Transverse colon (tissue), 4 donors: ENCODE measurements around the gene TPRG1L. TPM values are rescaled to one million over a fixed set of nuclear protein-coding genes. Genes with fewer than 3 reads are reported as not detected.

Source experiments
- DNase-seq: peaks from one replicate; pipeline ENCODE4 v3.0.0-alpha.2; 2019
- H3K27ac ChIP-seq, 4 donors: fragments of 200-600 bp; sonication (generic); 2 replicates each; pipeline ENCODE4 v1.5.1; 2016 to 2018; ENCODE audit warnings: inconsistent platforms in 4 of 4
- H3K27me3 ChIP-seq: fragments of 200-600 bp; sonication (generic); 2 replicates; pipeline ENCODE4 v1.5.1; 2017; ENCODE audit warnings: inconsistent platforms
- H3K36me3 ChIP-seq, 4 donors: fragments of 200-600 bp; sonication (generic); 2 replicates each; pipeline ENCODE4 v1.5.1; 2017 to 2019; ENCODE audit warnings: inconsistent platforms in 4 of 4
- H3K4me1 ChIP-seq, 4 donors: fragments of 200-600 bp; sonication (generic); 2 replicates each; pipeline ENCODE4 v1.5.1; 2017 to 2020; ENCODE audit warnings: inconsistent platforms in 4 of 4
- H3K4me3 ChIP-seq, 4 donors: fragments of 200-600 bp; sonication (generic); 1 replicate in 1 of 4; 2 replicates in 3 of 4; pipeline versions ENCODE4 v1.5.1 to v1.6.1; 2017 to 2019; ENCODE audit warnings: inconsistent platforms in 4 of 4
- H3K9me3 ChIP-seq, 2 donors: fragments of 200-600 bp; sonication (generic); 2 replicates each; pipeline ENCODE4 v1.5.1; 2017 to 2019; ENCODE audit warnings: inconsistent platforms in 2 of 2
- CTCF ChIP-seq, 5 experiments: fragments of 200-600 bp in 3 of 5; fragments of 450-650 bp in 2 of 5; sonication (generic) in 3 of 5; IDR thresholded peaks; 1 replicate in 2 of 5; 2 replicates in 3 of 5; pipeline ENCODE4 v1.5.1; 2016 to 2017; ENCODE audit warnings: antibody characterized with exemption in 5 of 5, inconsistent platforms in 3 of 5, mild to moderate bottlenecking in 2 of 5, moderate library complexity in 1 of 5
- EP300 ChIP-seq: sonication (generic); formaldehyde crosslinking; IDR thresholded peaks from one replicate; pipeline ENCODE4 v1.6.1; 2017; ENCODE audit warnings: antibody characterized with exemption, low read depth
- POLR2A ChIP-seq: fragments of 450-650 bp; IDR thresholded peaks from one replicate; pipeline ENCODE4 v1.6.1; 2016; ENCODE audit warnings: antibody characterized with exemption, mild to moderate bottlenecking, moderate library complexity
- POLR2AphosphoS5 ChIP-seq, 3 donors: sonication (generic); formaldehyde crosslinking; IDR thresholded peaks; one replicate each; pipeline ENCODE4 v1.6.1; 2016; ENCODE audit warnings: antibody characterized with exemption in 3 of 3
- WGBS, 2 donors: methylation state at CpG; one replicate each; pipeline ENCODE4 v1.1.5; 2018; ENCODE audit warnings: low coverage in 1 of 2; 5-methylcytosine and 5-hydroxymethylcytosine counted together
- in situ Hi-C, 4 donors: fragments of 200-750 bp; cut with MboI; loops; one replicate each; pipeline versions ENCODE4 v1.15.0 to v1.15.1; 2017; ENCODE audit warnings: low sequenced_read_pairs in 3 of 4, low pct_ligation_motif_present in 1 of 4, low pct_unique_long_range_greater_than_20kb in 1 of 4
- intact Hi-C: fragments of 100-400 bp; cut with DNase I; formaldehyde crosslinking; loops from one replicate; pipeline ENCODE4 v1.15.1; 2023; ENCODE audit warnings: low total_unique reads
- total RNA-seq, 4 donors: library from RNA; depleted of rRNA; stranded (reverse); fragments of >200 nt; gene quantifications; one replicate each; pipeline ENCODE4 v1.1.0, GENCODE V29; 2016

Gene TPRG1L
- total RNA-seq, 4 donors from 2014 or later, result 24.5 to 86.8 (median 56.0) TPM

DNA sequence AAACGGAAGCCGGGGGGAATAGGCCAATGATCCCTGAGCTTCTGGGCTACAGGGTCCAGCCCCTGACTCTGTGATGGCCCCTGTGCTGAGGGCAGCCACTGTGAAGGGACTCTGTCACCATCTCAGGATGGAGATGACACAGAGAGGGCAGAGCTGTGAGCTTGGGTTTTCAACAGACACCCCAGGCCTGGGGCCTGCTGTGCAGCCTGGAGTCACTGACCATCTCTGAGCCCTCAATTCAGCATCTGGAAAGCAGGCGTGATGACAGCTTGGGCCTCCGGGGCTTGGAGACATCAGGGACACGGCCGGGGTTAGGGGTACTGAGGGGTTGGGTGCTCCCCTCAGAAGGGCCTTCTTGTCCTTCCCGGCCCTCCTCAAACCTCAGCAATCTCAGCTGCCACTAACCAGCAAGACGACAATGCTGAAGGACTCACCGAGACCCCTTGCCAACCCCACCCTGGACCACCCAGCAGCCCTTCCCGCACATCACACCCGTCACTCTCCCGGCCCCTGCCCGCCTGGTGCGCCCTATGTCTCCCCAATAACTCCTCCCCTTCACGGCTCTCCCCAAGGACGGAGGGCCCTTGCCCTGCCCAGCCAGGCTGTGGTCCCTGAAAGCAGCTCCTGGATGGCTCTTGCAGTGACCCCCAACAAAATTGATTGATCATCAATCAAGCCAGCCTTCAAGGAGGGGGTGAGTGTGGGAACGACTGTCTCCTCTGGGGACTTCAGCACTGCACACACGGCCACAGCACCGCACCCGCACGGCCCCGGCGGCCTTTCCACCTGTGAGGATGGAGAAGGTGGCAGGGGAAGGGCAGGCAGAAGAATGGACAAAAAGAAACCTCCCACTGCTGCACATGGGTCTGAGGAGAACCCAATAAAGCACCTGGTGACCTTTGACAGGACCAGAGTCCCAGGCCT lies 17.8 kb upstream of the TPRG1L start:
- no peak for DNase-seq
- in situ Hi-C loops, result no loop called here
- no peak overlapping the region for H3K4me3 ChIP-seq
- H3K4me1 ChIP-seq, result peaks cover 11 to 19% (median 15%) of the 10 kb centered on the region in 4 donors
- intact Hi-C loops, result no loop called here
- no peak overlapping the region for H3K27ac ChIP-seq
- H3K36me3 ChIP-seq, result no peaks in the 10 kb centered on the region
- peaks cover 35% of the 10 kb centered on the region for H3K27me3 ChIP-seq
- TF ChIP-seq POLR2A (no peak), EP300 (no peak), CTCF (IDR thresholded peaks at IDR 0.05) (no peak), POLR2AphosphoS5 (IDR thresholded peaks at IDR 0.05) (no peak)
- WGBS, 2 donors, result 84% methylated on average over 23 of the region's 23 CpGs; no CpG with 5 or more reads in 1 of the 2 donors
- H3K9me3 ChIP-seq, result no peaks in the 10 kb centered on the region

- H3K27ac ChIP-seq, result no peak overlapping the region
- H3K36me3 ChIP-seq, result no peaks in the 10 kb centered on the region
- WGBS, 2 donors, result 92% methylated on average over 14 of the region's 18 CpGs; no CpG with 5 or more reads in 1 of the 2 donors
- in situ Hi-C loops, result no loop called here
- H3K27me3 ChIP-seq, result peaks cover 42% of the 10 kb centered on the region
- H3K4me1 ChIP-seq, result peaks cover 11 to 19% (median 15%) of the 10 kb centered on the region in 4 donors
- H3K9me3 ChIP-seq, result no peaks in the 10 kb centered on the region
- intact Hi-C loops, result no loop called here
- no peak for TF ChIP-seq EP300
- TF ChIP-seq POLR2A, result no peak
- TF ChIP-seq CTCF (IDR thresholded peaks at IDR 0.05), result no peak
- TF ChIP-seq POLR2AphosphoS5 (IDR thresholded peaks at IDR 0.05), result no peak
- no peak overlapping the region for H3K4me3 ChIP-seq
- no peak for DNase-seq
Observed at GRCh38 chr1:3607703-3608065, 17.1 kb upstream of the TPRG1L start.

- Histone ChIP-seq H3K4me1 (peaks cover 11 to 19% (median 15%) of the 10 kb centered on the region in 4 donors), H3K4me3 (no peak overlapping the region), H3K27me3 (peaks cover 43% of the 10 kb centered on the region), H3K36me3 (no peaks in the 10 kb centered on the region), H3K27ac (no peak overlapping the region), H3K9me3 (no peaks in the 10 kb centered on the region)
- intact Hi-C loops, result no loop called here
- no peak for DNase-seq
- 85% methylated on average over 7 of the region's 7 CpGs; no CpG with 5 or more reads in 1 of the 2 donors for WGBS, 2 donors
- in situ Hi-C loops, result no loop called here
- TF ChIP-seq POLR2AphosphoS5 (IDR thresholded peaks at IDR 0.05) (no peak), POLR2A (no peak), CTCF (IDR thresholded peaks at IDR 0.05) (no peak), EP300 (no peak)
Observed at GRCh38 chr1:3608154-3608553, 16.7 kb upstream of the TPRG1L start.

GRCh38 chr1:3609016-3609768 lies 15.6 kb upstream of the TPRG1L start:
- 71% methylated on average over 20 of the region's 22 CpGs; no CpG with 5 or more reads in 1 of the 2 donors for WGBS, 2 donors
- H3K4me1 ChIP-seq, result peaks cover 11 to 19% (median 15%) of the 10 kb centered on the region in 4 donors
- intact Hi-C loops (no loop called here), in situ Hi-C loops (no loop called here)
- no peak overlapping the region for H3K27ac ChIP-seq
- no peak for DNase-seq
- H3K36me3 ChIP-seq, result no peaks in the 10 kb centered on the region
- peaks cover 43% of the 10 kb centered on the region for H3K27me3 ChIP-seq
- TF ChIP-seq POLR2A, result no peak
- no peak for TF ChIP-seq POLR2AphosphoS5 (IDR thresholded peaks at IDR 0.05)
- no peak for TF ChIP-seq EP300
- TF ChIP-seq CTCF (IDR thresholded peaks at IDR 0.05), result no peak
- H3K4me3 ChIP-seq, result no peak overlapping the region
- H3K9me3 ChIP-seq, result no peaks in the 10 kb centered on the region
